GM10248 (cell line): ENCODE data around the gene SMYD4.
"Not testable (repeated sequence)": the region's sequence is repeated elsewhere in the genome, so short reads cannot be mapped to it uniquely, and the experiment has no call there.

Source experiments
- CTCF ChIA-PET: fragments of 300-600 bp; sonication (Branson Sonifier 250); formaldehyde crosslinking; extraction: SDS; loops from one replicate; lab custom pipeline; 2021; ENCODE audit warnings: antibody characterized with exemption; lab: Yijun Ruan, JAX
- POLR2A ChIA-PET: fragments of 350-650 bp; sonication (Branson Sonifier 250); formaldehyde crosslinking; extraction: SDS; loops from one replicate; lab custom pipeline; 2020; ENCODE audit warnings: antibody characterized with exemption; lab: Yijun Ruan, JAX
- DNase-seq: peaks from one replicate; pipeline ENCODE4 v3.0.0; 2012; ENCODE audit errors: extremely low spot score
- CTCF ChIP-seq: IDR thresholded peaks from 2 replicates; pipeline ENCODE4 v1.5.1; 2012; ENCODE audit warnings: mild to moderate bottlenecking, low read depth; ENCODE audit errors: extremely low read depth, missing control alignments, control extremely low read depth

The SMYD4 gene

GRCh38 chr17:1808644-1809043, 21.1 kb downstream of the SMYD4 start:
- no peak for DNase-seq
- TF ChIP-seq CTCF: no peak
- ChIA-PET CTCF (no interaction called here), POLR2A (no interaction called here)

- CTCF ChIA-PET: no interaction called here
- POLR2A ChIA-PET: no interaction called here
- TF ChIP-seq CTCF: no peak
- DNase-seq: no peak
Measured at GRCh38 chr17:1807890-1808289, 21.8 kb downstream of the SMYD4 start.

- POLR2A ChIA-PET: no interaction called here
Measured at GRCh38 chr17:1803280-1803679, 26.4 kb downstream of the SMYD4 start.

GRCh38 chr17:1802429-1802828, 27.3 kb downstream of the SMYD4 start:
- POLR2A ChIA-PET: no interaction called here
- DNase-seq: no peak
- CTCF ChIA-PET: interaction anchor here (0.7 to 1.9 kb wide), 2 partner anchors 9 to 19 kb away, joined by 3 to 11 read pairs; no protein-coding TSS in a partner anchor
- TF ChIP-seq CTCF: no peak

More at GRCh38 chr17:1803280-1803679, 26.4 kb downstream of the SMYD4 start:
- no peak for TF ChIP-seq CTCF
- CTCF ChIA-PET: interaction anchor here (0.9 to 1.9 kb wide), 3 partner anchors 10 to 37 kb away, joined by 3 to 11 read pairs (median 5); no protein-coding TSS in a partner anchor
- no peak for DNase-seq

GRCh38 chr17:1800712-1801111, 29.0 kb downstream of the SMYD4 start:
- ChIA-PET CTCF (no interaction called here), POLR2A (no interaction called here)
- TF ChIP-seq CTCF: no peak
- DNase-seq: no peak

- no peak for DNase-seq
- ChIA-PET CTCF (interaction anchor here (0.7 to 1.4 kb wide), 3 partner anchors 10 to 80 kb away, joined by 3 to 4 read pairs (median 3); no protein-coding TSS in a partner anchor), POLR2A (no interaction called here)
- no peak for TF ChIP-seq CTCF
Measured at GRCh38 chr17:1800240-1800639, 29.5 kb downstream of the SMYD4 start.

GRCh38 chr17:1797846-1798245, 31.9 kb downstream of the SMYD4 start:
- POLR2A ChIA-PET: not testable (repeated sequence)
- CTCF ChIA-PET: interaction anchor here (1.2 to 1.7 kb wide), 5 partner anchors 15 to 129 kb away, joined by 3 to 7 read pairs (median 5); no protein-coding TSS in a partner anchor

More at GRCh38 chr17:1797846-1798245, 31.9 kb downstream of the SMYD4 start:
- DNase-seq: not testable (repeated sequence)
